Activated CD8-positive, alpha-beta memory T cell treated with anti-CD3 and anti-CD28 coated beads for 36 hours (primary cell): ENCODE results near the gene SPIRE1. TPM values are rescaled to one million over a fixed set of nuclear protein-coding genes. Genes with fewer than 3 reads are reported as not detected.

Experiments
- CTCF ChIA-PET: fragments of 350-600 bp; sonication (Branson Sonifier 250); formaldehyde crosslinking; loops from one replicate; lab custom pipeline; 2021; ENCODE audit warnings: antibody characterized with exemption; lab: Charles Lee
- POLR2A ChIA-PET: fragments of 350-600 bp; sonication (Branson Sonifier 250); formaldehyde crosslinking; loops from one replicate; lab custom pipeline; 2021; ENCODE audit warnings: antibody characterized with exemption; lab: Charles Lee
- total RNA-seq, 2 experiments: library from RNA; stranded (reverse); gene quantifications; one replicate each; pipeline ENCODE4 v1.2.3, GENCODE V29; 2021

Gene SPIRE1
- total RNA-seq, result 1 to 10 TPM; 8.7 to 9.5 TPM

DNA sequence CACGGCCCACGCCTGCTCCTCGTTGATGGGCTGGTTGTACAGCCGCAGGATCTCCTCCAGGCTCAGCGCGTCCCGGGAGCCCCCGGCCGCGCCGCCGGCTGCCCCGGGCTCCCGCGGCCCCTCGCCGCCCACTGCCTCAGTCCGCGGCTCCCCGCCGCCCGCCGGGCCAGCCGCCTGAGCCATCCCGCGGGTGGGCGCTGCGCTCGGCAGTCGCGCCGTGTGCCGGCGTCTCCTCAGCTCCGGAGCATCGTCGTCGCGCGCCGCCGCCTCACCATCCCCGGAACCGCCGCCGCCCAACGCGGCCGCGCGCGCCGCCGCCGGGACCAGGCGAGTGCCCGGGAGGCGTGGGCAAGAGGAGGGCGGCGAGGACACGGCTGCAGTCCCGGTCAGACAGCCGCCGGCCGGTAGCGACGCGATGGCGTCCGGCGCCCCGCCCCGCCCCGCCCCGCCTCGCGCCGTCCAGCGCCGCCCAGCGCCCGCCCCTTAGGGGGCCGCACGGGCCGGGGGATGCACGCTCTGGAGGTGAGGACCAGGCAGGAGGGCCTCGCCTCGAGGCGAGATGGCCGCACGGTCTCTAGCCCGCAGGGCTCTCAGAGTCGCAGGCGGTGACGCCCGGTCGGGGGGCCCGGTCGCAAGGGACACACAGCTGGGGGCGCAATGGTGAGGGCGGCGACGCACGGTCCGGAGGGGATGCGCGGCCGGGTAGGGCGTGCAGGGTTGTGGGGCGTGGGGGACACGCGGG lies at the start of gene SPIRE1:
SPIRE1 (minus strand) TSS at position 424 of the 742 bp plus-strand sequence; CDS start at position 183, 241 bp downstream.
- ChIA-PET POLR2A (interaction anchor here (1.0 kb wide), 1 partner anchor 265 kb away, joined by 3 read pairs; no protein-coding TSS in a partner anchor), CTCF (interaction anchor here (0.6 to 1.7 kb wide), 3 partner anchors 8 to 267 kb away, joined by 3 to 9 read pairs (median 3); no protein-coding TSS in a partner anchor)

DNA sequence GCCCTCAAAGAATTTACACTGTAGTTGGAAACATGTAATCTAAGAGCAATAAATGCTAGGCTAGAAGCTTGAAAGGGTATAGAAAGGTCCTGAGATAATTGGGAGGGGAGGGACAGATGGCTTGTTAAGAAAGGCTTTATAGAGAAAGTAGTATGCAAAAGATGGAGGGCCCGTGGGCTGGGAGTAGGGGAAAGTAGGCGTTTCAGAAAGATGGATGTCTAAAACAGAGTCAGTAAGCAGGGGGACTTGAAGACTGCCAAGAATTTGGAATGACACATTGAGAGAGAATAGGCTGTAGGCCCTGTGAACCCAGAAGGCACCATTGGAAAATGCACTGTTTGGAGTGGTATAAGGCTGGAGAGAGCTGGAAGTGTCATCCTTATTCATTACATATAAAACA lies 45.8 kb upstream of the SPIRE1 start:
- ChIA-PET POLR2A (interaction anchor here (1.1 kb wide), 1 partner anchor 11 kb away, joined by 7 read pairs; no protein-coding TSS in a partner anchor), CTCF (interaction anchor here (0.7 to 1.1 kb wide), 3 partner anchors 13 to 231 kb away, joined by 3 read pairs; no protein-coding TSS in a partner anchor)

DNA sequence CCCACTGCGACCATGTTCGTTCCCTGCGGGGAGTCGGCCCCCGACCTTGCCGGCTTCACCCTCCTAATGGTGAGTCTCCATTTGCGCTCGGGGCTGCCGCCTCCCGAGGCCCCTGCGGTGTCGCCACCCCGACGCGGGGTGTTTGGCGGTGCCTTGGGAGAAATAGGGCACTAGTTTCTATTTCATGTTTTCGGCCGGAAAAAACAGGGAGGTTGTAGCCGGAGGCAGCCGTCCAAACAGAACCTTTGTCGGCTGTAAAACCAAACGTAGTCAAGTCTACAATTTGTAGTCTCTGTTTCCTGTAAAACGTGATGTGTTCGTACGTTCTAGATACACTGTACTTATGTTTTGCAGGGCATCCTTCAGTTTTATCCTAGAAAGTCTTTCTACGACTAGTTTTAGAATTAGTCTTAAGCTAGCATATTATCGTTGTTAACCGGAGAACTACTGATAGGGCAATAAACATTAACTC lies 45.2 kb upstream of the SPIRE1 start:
- ChIA-PET CTCF (interaction anchor here (0.7 to 1.2 kb wide), 4 partner anchors 13 to 311 kb away, joined by 3 read pairs; no protein-coding TSS in a partner anchor), POLR2A (interaction anchor here (0.6 to 1.4 kb wide), 3 partner anchors 11 to 288 kb away, joined by 5 to 7 read pairs (median 5); partner anchors contain the start of gene CEP192)

DNA sequence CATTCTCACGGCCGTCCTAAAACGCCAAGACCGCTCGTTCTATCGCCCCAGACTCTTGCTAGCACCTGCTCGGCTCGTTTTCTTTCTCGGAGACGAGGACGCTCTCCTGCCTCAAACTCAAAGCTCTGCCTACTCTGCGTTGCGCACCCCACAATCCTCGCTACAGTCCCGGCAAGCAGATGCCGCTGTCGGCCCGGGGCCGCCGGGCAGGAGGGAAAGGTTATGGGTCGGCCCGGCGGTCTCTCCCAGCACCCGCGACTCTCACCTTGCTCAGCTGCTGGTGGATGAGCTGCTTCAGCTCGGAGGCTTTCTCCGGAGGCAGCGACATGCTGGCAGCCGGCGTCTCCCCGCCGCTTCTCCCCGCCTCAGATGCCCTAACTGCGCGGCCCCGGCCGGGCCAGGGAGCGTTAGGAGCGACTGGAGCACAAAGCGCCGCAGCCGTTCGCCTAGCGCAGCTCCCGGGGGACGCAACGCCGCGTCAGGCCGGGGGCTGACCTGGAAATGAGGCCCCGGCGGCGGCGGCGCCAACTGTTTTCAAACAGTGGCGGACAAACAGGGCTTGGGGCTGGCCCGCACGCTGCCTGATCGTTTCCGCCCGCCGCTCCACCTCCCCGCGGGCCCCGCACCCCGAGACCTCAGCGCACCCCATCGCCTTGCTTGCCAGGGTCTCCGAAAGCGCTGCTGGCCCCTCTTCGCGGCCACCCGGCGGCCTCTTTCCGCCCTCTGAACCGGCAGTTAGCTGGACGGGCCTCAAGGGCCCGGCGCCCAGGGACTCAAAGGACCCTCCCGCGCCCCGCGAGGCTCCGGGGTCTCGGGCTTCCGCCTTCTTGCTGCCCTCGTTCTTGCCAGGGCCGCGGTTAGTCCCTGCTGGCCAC lies 44.6 kb upstream of the SPIRE1 start, which contains the start of the genes CEP76 and PSMG2:
CEP76 (minus strand) TSS at position 503 of the 875 bp plus-strand sequence; CDS start at position 328, 175 bp downstream.
PSMG2 (plus strand) TSS at position 822 of the 875 bp plus-strand sequence. CDS start 66 bp downstream, outside the sequence.
- ChIA-PET POLR2A (interaction anchor here (0.5 to 1.4 kb wide), 7 partner anchors 12 to 907 kb away, joined by 3 to 12 read pairs (median 5); partner anchors contain the start of genes AFG3L2, CEP192 and PRELID3A), CTCF (interaction anchor here (0.8 to 1.2 kb wide), 4 partner anchors 22 to 325 kb away, joined by 3 read pairs; partner anchors contain the start of gene AFG3L2)

DNA sequence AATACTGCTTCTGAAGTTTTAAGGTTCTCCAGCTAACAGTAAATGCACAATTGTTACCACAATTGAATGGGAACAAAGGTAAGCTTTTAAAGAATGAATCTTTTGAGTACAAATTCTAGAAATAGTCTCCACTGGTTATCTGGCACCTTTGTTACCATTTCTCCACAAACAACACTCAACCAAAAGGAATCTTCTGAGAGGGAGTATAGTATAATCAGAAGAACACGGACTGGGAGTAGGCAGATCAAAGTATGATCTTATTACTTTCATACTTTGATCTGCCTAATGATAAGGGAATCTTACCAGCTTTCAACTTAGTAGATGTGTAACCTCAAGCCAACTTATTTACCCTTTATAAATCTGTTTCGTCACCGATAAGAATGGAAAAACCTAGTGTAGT lies 43.3 kb upstream of the SPIRE1 start:
- ChIA-PET POLR2A (no interaction called here), CTCF (interaction anchor here (1.0 kb wide), 1 partner anchor 43 kb away, joined by 3 read pairs; no protein-coding TSS in a partner anchor)

DNA sequence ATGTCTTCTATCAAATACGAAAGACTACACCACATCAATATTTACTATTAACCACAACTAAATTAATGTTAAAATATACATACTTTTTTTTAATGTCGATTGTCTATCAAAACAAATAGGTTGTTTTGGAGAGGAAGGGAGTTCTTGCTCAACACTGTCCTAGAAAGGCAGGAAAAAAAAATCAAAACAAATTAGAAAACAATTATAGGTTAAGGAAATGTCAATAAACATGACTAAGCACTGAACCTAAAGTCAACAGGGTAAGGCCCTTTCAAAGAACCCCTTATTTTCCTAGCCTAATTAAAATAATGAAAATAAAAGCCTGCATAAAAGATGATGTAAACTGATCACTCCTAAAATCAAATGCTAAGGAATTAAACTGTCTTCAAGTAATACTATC lies 41.8 kb upstream of the SPIRE1 start:
- CTCF ChIA-PET, result no interaction called here
- POLR2A ChIA-PET, result no interaction called here

DNA sequence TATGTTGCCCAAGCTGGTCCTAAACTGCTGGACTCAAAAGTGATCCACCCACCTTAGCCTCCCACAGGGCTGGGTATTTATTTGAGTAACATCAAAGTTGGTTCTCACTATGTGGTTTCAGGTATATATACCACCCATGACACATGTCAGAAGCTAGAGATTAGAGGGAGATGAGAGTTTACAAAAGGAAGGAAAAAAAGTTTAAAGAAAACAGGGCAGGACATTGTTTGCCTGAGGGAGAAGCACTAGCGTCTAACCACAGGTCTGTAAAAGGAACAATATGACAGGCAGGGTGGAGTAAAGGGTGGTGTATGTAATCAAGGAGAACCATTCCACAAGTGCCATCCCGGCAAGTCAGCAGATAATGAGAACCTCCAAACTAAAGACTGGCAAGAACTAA lies 36.1 kb upstream of the SPIRE1 start:
- ChIA-PET POLR2A (interaction anchor here (0.6 kb wide), 1 partner anchor 285 kb away, joined by 3 read pairs; no protein-coding TSS in a partner anchor), CTCF (no interaction called here)

DNA sequence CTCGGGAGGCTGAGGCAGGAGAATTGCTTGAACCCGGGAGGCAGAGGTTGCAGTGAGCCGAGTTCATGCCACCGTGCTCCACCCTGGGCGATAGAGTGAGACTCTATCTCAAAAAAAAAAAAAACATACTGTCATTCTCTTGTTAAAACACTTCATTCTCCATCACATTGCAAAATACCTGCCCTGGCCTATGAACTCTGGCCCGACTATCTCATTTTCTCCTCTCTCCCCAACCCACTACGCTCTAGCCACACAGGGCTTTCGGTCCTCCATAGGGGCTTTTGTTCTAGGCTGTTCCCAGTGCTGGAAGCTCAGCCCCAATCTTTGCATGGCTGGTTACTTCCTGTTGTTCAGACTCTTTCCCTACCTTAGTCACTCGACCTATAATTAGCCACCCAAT lies 34.3 kb upstream of the SPIRE1 start:
- CTCF ChIA-PET, result interaction anchor here (0.7 kb wide), 1 partner anchor 41 kb away, joined by 3 read pairs; no protein-coding TSS in a partner anchor
- POLR2A ChIA-PET, result no interaction called here

DNA sequence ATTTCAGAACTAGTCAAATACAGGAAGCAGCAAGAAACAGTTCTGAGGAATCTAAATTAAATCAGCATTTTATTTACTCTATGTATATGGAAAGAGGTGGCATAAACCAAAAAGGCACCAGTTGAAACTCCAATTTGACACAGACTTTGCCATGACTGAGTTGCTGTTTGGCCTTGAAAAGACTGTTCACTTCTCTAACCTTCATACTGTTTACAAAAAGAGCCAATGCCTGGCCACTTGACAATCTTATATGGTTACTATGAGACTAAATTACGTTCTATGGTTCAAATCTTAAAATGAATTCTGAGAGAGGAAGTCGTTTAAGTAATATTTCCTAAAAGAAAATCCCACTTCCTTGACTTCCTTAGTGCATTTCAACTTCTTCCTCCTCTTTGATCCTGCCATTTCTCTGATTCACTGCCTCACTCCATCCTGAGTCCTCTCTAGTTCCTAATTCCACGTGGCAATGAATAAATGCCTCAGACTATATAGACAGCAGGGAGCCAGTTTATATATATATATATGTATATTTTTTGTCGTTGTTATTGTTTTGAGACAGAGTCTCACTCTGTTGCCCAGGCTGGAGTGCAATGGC lies 31.4 kb upstream of the SPIRE1 start:
- CTCF ChIA-PET, result no interaction called here
- POLR2A ChIA-PET, result no interaction called here

DNA sequence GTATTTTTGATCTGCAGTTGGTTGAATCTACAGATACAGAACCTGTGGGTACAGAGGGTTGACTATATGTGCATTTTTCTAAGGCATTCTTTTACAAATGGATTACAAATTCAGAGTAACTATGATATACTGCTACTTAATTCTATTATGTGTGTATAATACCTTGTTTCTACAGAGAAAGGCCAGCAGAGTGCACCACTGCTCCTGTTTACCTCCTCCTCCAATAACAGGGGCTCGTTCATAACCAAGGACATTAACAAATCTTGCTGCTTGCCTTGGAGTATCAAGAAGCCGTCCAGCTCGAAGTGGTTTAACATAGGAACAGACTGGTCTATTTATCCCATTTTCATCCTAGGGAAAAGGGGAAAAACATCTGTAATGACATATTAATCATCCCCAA lies 28.2 kb upstream of the SPIRE1 start:
- ChIA-PET CTCF (no interaction called here), POLR2A (interaction anchor here (0.5 kb wide), 1 partner anchor 788 kb away, joined by 4 read pairs; no protein-coding TSS in a partner anchor)

DNA sequence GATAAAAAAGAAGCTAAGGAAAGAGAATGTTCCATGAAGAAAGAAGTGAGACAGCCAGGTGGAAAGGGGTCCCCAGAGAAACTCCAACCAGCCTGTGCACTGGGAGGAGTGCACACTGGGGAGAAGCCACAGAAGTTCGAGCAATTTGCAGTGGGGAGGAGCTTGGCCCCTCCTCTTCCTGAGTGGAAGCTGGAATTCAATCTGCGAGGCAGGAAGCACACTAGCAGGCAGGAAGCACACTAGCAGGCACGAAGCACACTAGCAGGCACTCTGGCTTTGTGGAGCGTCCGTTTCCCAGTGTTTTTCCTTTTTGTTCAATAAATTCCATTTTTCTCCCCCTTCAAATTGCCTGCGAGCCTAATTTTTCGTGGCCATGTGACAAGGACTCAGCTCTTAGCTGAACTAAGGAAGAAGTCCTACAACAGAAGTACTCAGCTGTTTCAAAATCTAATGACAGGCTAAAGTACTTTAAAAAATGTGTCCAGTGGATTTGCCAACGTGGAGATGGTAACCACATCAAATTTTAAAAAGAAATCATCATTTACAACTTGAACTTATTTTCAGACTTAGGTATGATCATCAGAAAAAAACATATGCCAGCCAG lies 21.4 kb upstream of the SPIRE1 start:
- ChIA-PET POLR2A (no interaction called here), CTCF (no interaction called here)

DNA sequence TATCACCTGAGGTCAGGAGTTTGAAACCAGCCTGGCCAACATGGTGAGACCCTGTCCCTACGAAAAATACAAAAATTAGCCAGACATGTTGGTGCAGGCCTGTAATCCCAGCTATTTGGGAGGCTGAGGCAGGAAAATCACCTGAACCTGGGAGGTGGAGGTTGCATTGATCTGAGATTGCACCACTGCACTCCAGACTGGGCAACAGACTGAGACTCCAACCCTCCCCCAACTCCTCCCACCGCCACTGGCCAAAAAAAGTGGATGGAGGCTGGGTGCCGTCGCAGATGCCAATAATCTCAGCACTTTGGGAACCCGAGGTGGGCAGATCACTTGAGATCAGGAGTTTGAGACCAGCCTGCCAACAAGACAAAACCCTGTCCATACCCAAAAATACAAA lies 10.1 kb upstream of the SPIRE1 start:
- CTCF ChIA-PET, result no interaction called here
- POLR2A ChIA-PET, result no interaction called here

DNA sequence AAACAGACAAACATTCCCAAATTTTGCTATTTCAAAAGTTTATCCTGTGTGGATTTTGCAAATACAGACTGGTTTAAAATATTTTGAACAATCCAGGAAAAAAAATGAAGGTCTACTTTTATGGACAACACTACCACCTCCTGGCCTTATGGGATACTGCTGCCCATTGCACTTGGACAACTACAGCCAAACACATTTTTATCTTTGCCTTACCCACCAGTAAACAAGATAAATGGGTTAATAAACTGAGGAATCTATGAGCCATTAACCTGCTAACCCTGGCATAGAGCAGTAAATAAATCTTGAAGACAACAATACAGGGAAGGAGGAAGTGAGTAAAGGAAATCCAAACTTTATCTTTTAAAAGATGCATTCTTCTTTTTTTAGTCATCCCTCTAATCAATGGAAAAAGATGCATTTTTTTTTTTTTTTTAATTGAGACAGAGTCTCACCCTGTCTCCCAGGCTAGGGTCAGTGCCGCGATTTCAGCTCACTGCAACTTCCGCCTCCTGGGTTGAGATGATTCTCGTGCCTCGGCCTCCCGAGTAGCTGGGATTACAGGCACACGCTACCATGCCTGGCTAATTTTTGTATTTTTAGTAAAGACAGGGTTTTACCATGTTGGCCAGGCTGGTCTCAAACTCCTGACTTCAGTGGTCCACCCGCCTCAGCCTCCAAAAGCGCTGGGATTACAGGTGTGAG lies 2.1 kb upstream of the SPIRE1 start:
- CTCF ChIA-PET, result interaction anchor here (0.7 to 1.7 kb wide), 4 partner anchors 133 to 320 kb away, joined by 3 to 9 read pairs (median 4); no protein-coding TSS in a partner anchor
- POLR2A ChIA-PET, result no interaction called here

DNA sequence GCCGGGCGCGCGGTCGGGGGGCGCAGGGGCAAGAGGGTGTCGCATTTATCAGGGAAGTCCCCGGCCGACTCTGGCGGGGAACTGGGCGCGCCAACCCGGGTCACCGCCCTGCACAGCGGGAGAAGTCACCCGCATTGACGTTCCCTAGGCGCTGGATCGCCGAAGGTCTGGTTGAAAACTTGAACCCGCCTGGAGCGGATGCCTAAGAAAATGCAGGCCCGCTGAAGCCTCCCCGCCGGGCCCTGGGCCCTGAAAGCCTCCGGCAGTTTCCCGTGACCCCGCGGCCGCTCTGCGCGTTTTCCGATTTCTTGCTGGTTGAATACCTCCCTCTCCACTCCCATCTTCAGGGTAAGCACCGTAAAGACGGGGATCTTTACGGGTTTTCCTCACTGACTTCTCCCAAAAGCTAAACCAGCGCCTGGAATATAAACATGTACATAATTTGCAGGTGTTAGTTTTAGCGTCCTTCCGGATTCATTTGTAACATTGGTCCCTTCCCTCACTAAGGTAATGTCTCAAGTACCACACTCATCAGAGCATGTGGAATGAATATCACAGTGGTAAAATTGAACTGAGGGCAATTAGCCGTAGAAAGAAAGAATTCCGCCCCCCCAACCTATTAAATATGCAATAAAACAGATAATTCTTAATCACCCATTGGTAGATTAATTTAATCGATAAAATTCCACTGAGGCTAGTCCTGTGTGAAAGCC lies 675 bp upstream of the SPIRE1 start:
- POLR2A ChIA-PET, result interaction anchor here (1.0 kb wide), 1 partner anchor 265 kb away, joined by 3 read pairs; no protein-coding TSS in a partner anchor
- CTCF ChIA-PET, result interaction anchor here (0.6 to 1.7 kb wide), 4 partner anchors 7 to 268 kb away, joined by 3 to 9 read pairs (median 3); no protein-coding TSS in a partner anchor

DNA sequence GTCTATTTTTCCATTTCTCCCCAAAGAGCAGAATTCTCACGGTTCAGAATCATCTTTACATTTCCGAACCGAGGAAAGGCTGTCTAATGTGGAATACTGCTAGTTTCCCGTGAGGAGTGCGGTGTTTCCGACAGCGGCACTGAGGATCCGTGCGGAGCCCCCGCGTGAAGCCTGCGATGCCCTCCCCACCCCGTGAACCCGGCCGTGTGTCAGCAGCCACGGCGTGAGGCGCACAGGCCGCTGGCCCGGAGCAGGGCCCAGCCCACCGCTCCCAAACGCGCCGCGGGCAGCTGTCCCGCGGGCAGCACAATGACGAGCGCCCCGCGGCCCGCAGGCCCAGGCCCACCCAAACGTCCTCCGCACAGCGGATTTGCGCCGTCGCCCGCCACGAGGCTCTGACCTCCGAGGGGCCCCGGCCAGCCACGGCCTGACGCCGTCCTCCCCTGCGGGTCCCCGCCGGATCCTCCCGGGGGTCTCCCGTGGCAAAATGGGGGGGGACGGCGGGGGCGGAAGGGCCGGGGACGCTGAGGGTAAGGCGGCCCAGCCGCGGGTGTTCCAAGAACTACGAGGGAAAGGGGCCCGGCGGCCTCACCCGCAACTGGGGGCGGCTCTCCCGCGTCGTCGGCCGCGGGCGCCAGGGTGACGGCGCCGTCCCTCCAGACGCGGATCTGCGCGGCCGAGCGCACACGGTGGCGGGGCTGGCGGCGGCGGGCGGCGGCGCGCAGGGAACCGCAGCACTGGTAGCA lies 796 bp downstream of the SPIRE1 start:
- CTCF ChIA-PET, result no interaction called here
- POLR2A ChIA-PET, result no interaction called here

DNA sequence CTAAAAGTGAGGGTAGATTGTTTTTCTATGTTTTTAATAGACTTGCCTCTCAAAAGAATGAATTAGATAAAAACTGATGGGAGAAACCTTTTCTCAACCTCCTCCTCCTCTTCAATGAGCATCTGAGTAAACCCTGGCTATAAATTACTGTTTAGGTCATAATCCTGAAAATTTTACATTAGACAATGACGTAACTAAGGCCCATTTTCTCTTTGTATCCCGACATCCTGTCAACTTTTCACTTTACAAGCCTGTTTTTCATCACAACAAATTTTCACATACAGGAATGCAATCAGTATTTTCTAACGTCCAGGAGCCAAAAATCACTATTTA lies 1.3 kb downstream of the SPIRE1 start:
- POLR2A ChIA-PET, result no interaction called here
- CTCF ChIA-PET, result no interaction called here
